GM21528 (cell line): Measurements from ENCODE around the gene MYL6.
A peak's percentile ranks its signal among the peaks of the same experiment; 100 is the strongest.
"Not testable (repeated sequence)": the region's sequence is repeated elsewhere in the genome, so short reads cannot be mapped to it uniquely, and the experiment has no call there.

ENCODE experiments used
- ATAC-seq: cut with Tn5 transposase; IDR thresholded peaks from one replicate; pipeline ENCODE4 v1.9.1; 2021; ENCODE audit warnings: mild to moderate bottlenecking, moderate library complexity; ENCODE audit not compliant: unreplicated experiment, low FRiP score

Gene MYL6

GRCh38 chr12:56158029-56158925 is at the start of gene MYL6:
Gene MYL6, plus strand, starts transcription at chr12:56158359. Its CDS starts 43 bp downstream, at chr12:56158402.
- no peak for ATAC-seq

- no peak for ATAC-seq
Measured at GRCh38 chr12:56110571-56110970, 47.6 kb upstream of the MYL6 start.

GRCh38 chr12:56114084-56114483 is 44.1 kb upstream of the MYL6 start:
- no peak for ATAC-seq

- no peak for ATAC-seq
Measured at GRCh38 chr12:56115329-56115728, 42.8 kb upstream of the MYL6 start.

GRCh38 chr12:56116267-56117081 is 41.7 kb upstream of the MYL6 start, which contains the start of gene RPL41:
Gene RPL41, plus strand, starts transcription at chr12:56116633.
- peak; percentile 53 for ATAC-seq

GRCh38 chr12:56117082-56117706 is 41.0 kb upstream of the MYL6 start:
- not testable (repeated sequence) for ATAC-seq

- ATAC-seq = peak; percentile 76
Measured at GRCh38 chr12:56117778-56118687, 40.1 kb upstream of the MYL6 start, which contains the start of gene ZC3H10. Gene ZC3H10, plus strand, starts transcription at chr12:56118266. Its CDS starts 2,297 bp downstream, at chr12:56120563.

- peak; percentile 5 for ATAC-seq
Measured at GRCh38 chr12:56118688-56119357, 39.3 kb upstream of the MYL6 start.

- ATAC-seq = no peak
Measured at GRCh38 chr12:56119361-56119796, 38.8 kb upstream of the MYL6 start.

- no peak for ATAC-seq
Measured at GRCh38 chr12:56120158-56120846, 37.9 kb upstream of the MYL6 start.

GRCh38 chr12:56121204-56121870 is 36.8 kb upstream of the MYL6 start:
- no peak for ATAC-seq

GRCh38 chr12:56122637-56123036 is 35.5 kb upstream of the MYL6 start:
- no peak for ATAC-seq

- ATAC-seq = no peak
Measured at GRCh38 chr12:56124133-56124532, 34.0 kb upstream of the MYL6 start.

GRCh38 chr12:56126732-56127239 is 31.4 kb upstream of the MYL6 start:
- ATAC-seq = no peak

- ATAC-seq = no peak
Measured at GRCh38 chr12:56127485-56127887, 30.7 kb upstream of the MYL6 start.

GRCh38 chr12:56127888-56128669 is 30.1 kb upstream of the MYL6 start, which contains the start of gene ESYT1:
Gene ESYT1, plus strand, starts transcription at chr12:56128267. Its CDS starts 53 bp downstream, at chr12:56128320.
- peak; percentile 88 for ATAC-seq

GRCh38 chr12:56128670-56129205 is 29.4 kb upstream of the MYL6 start:
- peak; percentile 3 for ATAC-seq
